ENCODE data around the gene TSSK6.

DNA sequence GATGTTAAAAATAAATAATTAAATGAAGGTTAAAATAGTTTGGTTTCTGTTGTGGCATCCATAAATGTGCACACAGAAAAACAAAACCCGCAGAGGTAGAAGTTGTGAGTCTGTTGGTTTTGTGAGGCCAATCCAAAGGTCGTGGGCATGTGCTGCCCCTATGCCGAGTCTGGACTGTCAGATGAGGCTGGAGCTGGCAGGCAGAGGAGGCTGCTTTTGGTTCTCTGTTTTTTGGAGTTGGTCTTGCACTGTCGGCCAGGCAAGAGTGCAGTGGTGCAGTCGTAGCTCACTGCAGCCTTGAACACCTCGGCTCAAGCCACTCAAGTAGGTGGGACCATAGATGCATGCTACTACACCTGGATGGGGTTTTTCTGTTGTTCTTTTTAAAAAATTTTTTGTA lies 43.7 kb downstream of the TSSK6 start:
- TF ChIP-seq, protein P1, sequence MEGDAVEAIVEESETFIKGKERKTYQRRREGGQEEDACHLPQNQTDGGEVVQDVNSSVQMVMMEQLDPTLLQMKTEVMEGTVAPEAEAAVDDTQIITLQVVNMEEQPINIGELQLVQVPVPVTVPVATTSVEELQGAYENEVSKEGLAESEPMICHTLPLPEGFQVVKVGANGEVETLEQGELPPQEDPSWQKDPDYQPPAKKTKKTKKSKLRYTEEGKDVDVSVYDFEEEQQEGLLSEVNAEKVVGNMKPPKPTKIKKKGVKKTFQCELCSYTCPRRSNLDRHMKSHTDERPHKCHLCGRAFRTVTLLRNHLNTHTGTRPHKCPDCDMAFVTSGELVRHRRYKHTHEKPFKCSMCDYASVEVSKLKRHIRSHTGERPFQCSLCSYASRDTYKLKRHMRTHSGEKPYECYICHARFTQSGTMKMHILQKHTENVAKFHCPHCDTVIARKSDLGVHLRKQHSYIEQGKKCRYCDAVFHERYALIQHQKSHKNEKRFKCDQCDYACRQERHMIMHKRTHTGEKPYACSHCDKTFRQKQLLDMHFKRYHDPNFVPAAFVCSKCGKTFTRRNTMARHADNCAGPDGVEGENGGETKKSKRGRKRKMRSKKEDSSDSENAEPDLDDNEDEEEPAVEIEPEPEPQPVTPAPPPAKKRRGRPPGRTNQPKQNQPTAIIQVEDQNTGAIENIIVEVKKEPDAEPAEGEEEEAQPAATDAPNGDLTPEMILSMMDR (conservative IDR thresholded peaks at IDR 0.05; ENCODE audit: low read depth, low read length), result no peak
- TF ChIP-seq FOS (IDR thresholded peaks at IDR 0.05; ENCODE audit: low read depth, low read length), result no peak
- TF ChIP-seq ELK1 (IDR thresholded peaks at IDR 0.05; ENCODE audit: borderline replicate concordance, low read depth, low read length), result no peak
- TF ChIP-seq, protein P2, sequence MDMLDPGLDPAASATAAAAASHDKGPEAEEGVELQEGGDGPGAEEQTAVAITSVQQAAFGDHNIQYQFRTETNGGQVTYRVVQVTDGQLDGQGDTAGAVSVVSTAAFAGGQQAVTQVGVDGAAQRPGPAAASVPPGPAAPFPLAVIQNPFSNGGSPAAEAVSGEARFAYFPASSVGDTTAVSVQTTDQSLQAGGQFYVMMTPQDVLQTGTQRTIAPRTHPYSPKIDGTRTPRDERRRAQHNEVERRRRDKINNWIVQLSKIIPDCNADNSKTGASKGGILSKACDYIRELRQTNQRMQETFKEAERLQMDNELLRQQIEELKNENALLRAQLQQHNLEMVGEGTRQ (IDR thresholded peaks at IDR 0.05; ENCODE audit: low read depth, low read length), result no peak
- TF ChIP-seq NFE2L2 (IDR thresholded peaks at IDR 0.05; ENCODE audit: low read depth, low read length), result no peak
- TF ChIP-seq POLR2A (IDR thresholded peaks at IDR 0.05; ENCODE audit: low read depth, low read length), result no peak
- no peak for TF ChIP-seq MAFK (IDR thresholded peaks at IDR 0.05; ENCODE audit: low read depth, low read length)
- TF ChIP-seq RAD21 (IDR thresholded peaks at IDR 0.05; ENCODE audit: low read length), result no peak
- no peak for TF ChIP-seq MXI1 (IDR thresholded peaks at IDR 0.05; ENCODE audit: borderline replicate concordance, low read depth, low read length)
- TF ChIP-seq RFX5 (IDR thresholded peaks at IDR 0.05; ENCODE audit: low read depth, low read length), result no peak
- no peak for TF ChIP-seq CEBPB (IDR thresholded peaks at IDR 0.05; ENCODE audit: low read depth, low read length)

All from IMR-90 (cell line).